Lung (tissue), 12 donors: ENCODE measurements around the gene WNK1. TPM values are rescaled to one million over a fixed set of nuclear protein-coding genes. Genes with fewer than 3 reads are reported as not detected.

ENCODE experiments used
- ATAC-seq: fragments of 200-7000 bp; cut with Tn5 transposase; one replicate; pipeline ENCODE4 v1.9.1; 2020; ENCODE audit warnings: moderate number of reproducible peaks; ENCODE audit not compliant: insufficient read depth, low FRiP score
- DNase-seq, 3 donors: peaks; one replicate each; pipeline ENCODE4 v3.0.0-alpha.2; 2013 to 2017
- H3K27ac ChIP-seq, 2 donors: one replicate each; pipeline ENCODE4 v1.5.1; 2013; ENCODE audit warnings: mild to moderate bottlenecking in 2 of 2, moderate library complexity in 2 of 2, control low read depth in 1 of 2, inconsistent platforms in 1 of 2, low read depth in 1 of 2, low read length in 1 of 2
- H3K27me3 ChIP-seq, 3 donors: one replicate each; pipeline ENCODE4 v1.5.1; 2013; ENCODE audit warnings: low read length in 2 of 3; ENCODE audit not compliant: control insufficient read depth in 3 of 3, insufficient read depth in 3 of 3
- H3K36me3 ChIP-seq, 4 donors: one replicate each; pipeline ENCODE4 v1.5.1; 2013; ENCODE audit warnings: low read length in 4 of 4, mild to moderate bottlenecking in 1 of 4, moderate library complexity in 1 of 4; ENCODE audit not compliant: control insufficient read depth in 4 of 4, insufficient read depth in 4 of 4
- H3K4me1 ChIP-seq, 5 donors: one replicate each; pipeline ENCODE4 v1.5.1; 2013; ENCODE audit warnings: low read length in 5 of 5, mild to moderate bottlenecking in 2 of 5, moderate library complexity in 1 of 5; ENCODE audit not compliant: control insufficient read depth in 5 of 5, insufficient read depth in 5 of 5
- H3K4me3 ChIP-seq: one replicate; pipeline ENCODE4 v1.5.1; 2013; ENCODE audit warnings: mild to moderate bottlenecking, control low read depth, moderate library complexity
- H3K9ac ChIP-seq, 2 donors: one replicate each; pipeline ENCODE4 v1.5.1; 2013; ENCODE audit warnings: low read length in 2 of 2, control low read depth in 1 of 2; ENCODE audit not compliant: insufficient read depth in 1 of 2
- H3K9me3 ChIP-seq, 4 donors: one replicate each; pipeline ENCODE4 v1.5.1; 2013; ENCODE audit warnings: low read length in 3 of 4, mild to moderate bottlenecking in 1 of 4, moderate library complexity in 1 of 4; ENCODE audit not compliant: control insufficient read depth in 4 of 4, insufficient read depth in 3 of 4
- WGBS, 2 donors: extraction: QIAGEN DNeasy Blood & Tissue Kit; methylation state at CpG; one replicate each; pipeline ENCODE4 v1.1.7; 2013; 5-methylcytosine and 5-hydroxymethylcytosine counted together
- polyA plus RNA-seq, 2 donors: library from polyadenylated mRNA; stranded (reverse); fragments of 200-250 nt; gene quantifications; one replicate each; pipeline ENCODE4 v1.2.1, GENCODE V29; 2013
- total RNA-seq, 2 donors: library from RNA; depleted of rRNA in 1 of 2; stranded (reverse); fragments of >200 nt in 1 of 2; gene quantifications; one replicate each; pipeline ENCODE4 v1.2.1, GENCODE V29; 2014 to 2021
- TF ChIP-seq, protein P1 (sequence below): IDR thresholded peaks from 2 replicates; pipeline ENCODE4 v1.5.1; 2012; ENCODE audit warnings: mild to moderate bottlenecking; ENCODE audit errors: control extremely low read depth, extremely low read depth
- donor health status: control.
- donor health status: control.
- donor health status: Bipolar disorder and iron deficiency.
- donor health status: healthy.
- donor health status: DM: yes; HTN: yes; CAD: no.

WNK1 gene
- total and polyA plus RNA-seq, 4 donors = 23.1 to 269 (median 128) TPM

DNA sequence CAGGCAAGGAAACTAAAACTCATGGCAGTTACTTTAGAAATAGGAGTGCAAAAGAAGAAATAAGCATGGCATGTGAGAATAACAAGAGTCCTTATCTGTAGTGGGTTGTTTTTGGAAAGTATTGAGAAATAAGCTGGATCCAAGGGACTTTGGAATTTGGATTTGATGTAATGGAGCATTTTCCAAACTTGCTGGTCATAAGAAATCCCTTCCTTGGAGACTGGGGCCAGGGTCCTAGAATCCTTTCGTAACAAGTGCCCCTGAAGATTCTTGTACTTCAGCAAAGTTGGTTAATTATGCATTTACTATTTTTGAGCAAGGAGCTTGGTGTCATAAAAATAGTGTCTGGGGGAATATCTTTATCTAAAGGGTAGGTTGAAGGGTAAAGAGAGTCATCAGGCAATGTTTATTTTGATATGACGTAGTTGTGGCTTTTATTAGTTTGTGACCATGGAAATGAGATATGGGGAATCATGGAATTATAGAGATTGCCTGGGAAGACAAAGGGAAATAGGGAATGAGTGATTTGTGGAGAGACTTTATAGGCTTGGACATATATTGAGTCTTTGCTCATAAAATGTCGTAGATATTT, 53.9 kb downstream of the WNK1 start:
- Histone ChIP-seq H3K4me1 (peaks cover 0 to 32% (median 10%) of the 10 kb centered on the region in 5 donors), H3K36me3 (no peaks in the 10 kb centered on the region), H3K9me3 (no peaks in the 10 kb centered on the region), H3K9ac (no peak overlapping the region), H3K4me3 (no peak overlapping the region), H3K27ac (no peak overlapping the region), H3K27me3 (no peaks in the 10 kb centered on the region)
- DNase-seq (peak in 2 of 3 donors; percentile 24 to 38), ATAC-seq (no peak)
- 84 to 89% methylated on average over 3 of the region's 3 CpGs for WGBS, 2 donors
- TF ChIP-seq, protein P1, sequence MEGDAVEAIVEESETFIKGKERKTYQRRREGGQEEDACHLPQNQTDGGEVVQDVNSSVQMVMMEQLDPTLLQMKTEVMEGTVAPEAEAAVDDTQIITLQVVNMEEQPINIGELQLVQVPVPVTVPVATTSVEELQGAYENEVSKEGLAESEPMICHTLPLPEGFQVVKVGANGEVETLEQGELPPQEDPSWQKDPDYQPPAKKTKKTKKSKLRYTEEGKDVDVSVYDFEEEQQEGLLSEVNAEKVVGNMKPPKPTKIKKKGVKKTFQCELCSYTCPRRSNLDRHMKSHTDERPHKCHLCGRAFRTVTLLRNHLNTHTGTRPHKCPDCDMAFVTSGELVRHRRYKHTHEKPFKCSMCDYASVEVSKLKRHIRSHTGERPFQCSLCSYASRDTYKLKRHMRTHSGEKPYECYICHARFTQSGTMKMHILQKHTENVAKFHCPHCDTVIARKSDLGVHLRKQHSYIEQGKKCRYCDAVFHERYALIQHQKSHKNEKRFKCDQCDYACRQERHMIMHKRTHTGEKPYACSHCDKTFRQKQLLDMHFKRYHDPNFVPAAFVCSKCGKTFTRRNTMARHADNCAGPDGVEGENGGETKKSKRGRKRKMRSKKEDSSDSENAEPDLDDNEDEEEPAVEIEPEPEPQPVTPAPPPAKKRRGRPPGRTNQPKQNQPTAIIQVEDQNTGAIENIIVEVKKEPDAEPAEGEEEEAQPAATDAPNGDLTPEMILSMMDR = no peak

DNA sequence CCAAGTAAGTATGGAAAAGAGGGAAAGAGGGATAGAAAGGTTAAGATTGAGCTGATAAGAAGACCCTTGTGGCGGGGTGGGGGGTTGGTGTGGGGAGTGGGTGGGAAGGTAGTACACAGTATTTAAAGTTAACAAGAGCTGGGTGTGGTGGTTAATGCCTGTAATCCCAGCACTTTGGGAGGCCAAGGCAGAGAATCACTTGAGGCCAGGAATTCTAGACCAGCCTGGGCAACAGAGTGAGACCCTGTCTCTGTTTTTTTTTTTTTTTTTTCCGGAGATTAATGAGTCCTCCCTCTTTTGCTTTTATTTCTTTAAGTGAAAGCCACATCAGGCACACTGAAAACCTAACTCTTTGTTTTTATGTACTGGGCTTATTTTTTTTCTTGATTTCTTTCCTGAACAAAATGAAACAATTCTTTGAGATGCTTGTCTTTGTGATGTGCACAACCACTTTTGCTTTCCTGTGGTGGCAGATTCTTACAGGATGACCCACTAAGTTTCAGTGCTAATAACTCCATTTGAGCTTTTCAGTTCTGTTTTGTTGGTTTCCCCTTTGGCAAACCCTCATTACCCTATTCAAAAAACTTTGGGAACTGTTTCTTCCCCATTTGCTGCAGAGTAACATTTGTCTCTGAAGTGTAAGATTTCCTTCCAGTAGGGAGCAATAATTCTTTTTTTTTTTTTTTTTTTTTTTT, 54.8 kb downstream of the WNK1 start:
- Histone ChIP-seq H3K4me1 (peaks cover 0 to 30% (median 9%) of the 10 kb centered on the region in 5 donors), H3K9ac (no peak overlapping the region), H3K27me3 (no peaks in the 10 kb centered on the region), H3K36me3 (no peaks in the 10 kb centered on the region), H3K27ac (no peak overlapping the region), H3K4me3 (no peak overlapping the region), H3K9me3 (no peaks in the 10 kb centered on the region)
- TF ChIP-seq, protein P1 = no peak
- no peak for DNase-seq
- no peak for ATAC-seq
- WGBS, 2 donors = 72 to 76% methylated on average over 2 of the region's 2 CpGs

DNA sequence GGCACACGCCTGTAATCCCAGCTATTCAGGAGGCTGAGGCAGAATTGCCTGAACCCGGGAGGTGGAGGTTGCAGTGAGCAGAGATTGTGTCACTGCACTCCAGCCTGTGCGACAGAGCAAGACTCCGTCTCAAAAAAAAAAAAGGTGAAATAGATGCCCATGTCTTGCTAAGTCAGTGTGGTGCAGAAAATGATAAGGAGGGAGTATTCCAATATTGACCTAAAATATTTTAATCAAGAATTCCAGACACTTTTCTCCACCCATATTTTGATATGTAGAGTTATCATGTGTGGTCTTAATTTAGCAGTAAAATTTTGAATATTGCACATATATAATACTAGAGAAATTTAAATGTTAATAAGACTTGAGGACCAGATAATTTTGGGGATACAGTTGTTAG, 57.7 kb downstream of the WNK1 start:
- ATAC-seq (no peak), DNase-seq (no peak)
- H3K4me1 ChIP-seq = peaks cover 0 to 25% (median 1%) of the 10 kb centered on the region in 5 donors
- H3K9me3 ChIP-seq = no peaks in the 10 kb centered on the region
- peaks cover 0 to 5% (median 0%) of the 10 kb centered on the region in 4 donors for H3K36me3 ChIP-seq
- no peak overlapping the region for H3K27ac ChIP-seq
- TF ChIP-seq, protein P1 = no peak
- H3K9ac ChIP-seq = no peak overlapping the region
- WGBS, 2 donors = 78 to 94% methylated on average over 3 to 4 of the region's 4 CpGs
- no peak overlapping the region for H3K4me3 ChIP-seq
- H3K27me3 ChIP-seq = no peaks in the 10 kb centered on the region
